Spinal cord (tissue), 10 donors: Measurements from ENCODE around the gene EIF4ENIF1. TPM values are rescaled to one million over a fixed set of nuclear protein-coding genes. Genes with fewer than 3 reads are reported as not detected.

Experiments
- DNase-seq, 6 donors: peaks; one replicate each; pipeline versions ENCODE4 v3.0.0 to v3.0.0-alpha.2; 2013 to 2015; ENCODE audit warnings: low spot score in 6 of 6, low read depth in 4 of 6
- H3K27ac ChIP-seq: one replicate; pipeline ENCODE4 v1.5.1; 2013; ENCODE audit warnings: low read depth, low read length, control low read depth
- H3K27me3 ChIP-seq: one replicate; pipeline ENCODE4 v1.6.1; 2013; ENCODE audit warnings: low read length; ENCODE audit not compliant: control insufficient read depth, insufficient read depth
- H3K36me3 ChIP-seq: one replicate; pipeline ENCODE4 v1.6.1; 2013; ENCODE audit warnings: low read length; ENCODE audit not compliant: control insufficient read depth, insufficient read depth
- H3K4me1 ChIP-seq: one replicate; pipeline ENCODE4 v1.6.1; 2013; ENCODE audit warnings: low read length; ENCODE audit not compliant: control insufficient read depth, insufficient read depth
- H3K4me3 ChIP-seq: one replicate; pipeline ENCODE4 v1.5.1; 2013; ENCODE audit warnings: low read depth, low read length, control low read depth
- H3K9me3 ChIP-seq: one replicate; pipeline ENCODE4 v1.6.1; 2013; ENCODE audit warnings: low read length; ENCODE audit not compliant: control insufficient read depth, insufficient read depth
- WGBS: methylation state at CpG from one replicate; pipeline ENCODE4 v1.1.5; 2013; ENCODE audit warnings: missing lambda C conversion rate; ENCODE audit not compliant: insufficient coverage; 5-methylcytosine and 5-hydroxymethylcytosine counted together
- polyA plus RNA-seq, 2 donors: library from polyadenylated mRNA; unstranded; fragments of 120-200 nt; gene quantifications; one replicate each; pipeline ENCODE4 v1.2.1, GENCODE V29; 2013; ENCODE audit not compliant: insufficient read length in 2 of 2
- total RNA-seq, 2 donors: library from RNA; depleted of rRNA in 1 of 2; stranded (reverse); fragments of 120-200 nt in 1 of 2; fragments of >200 nt in 1 of 2; gene quantifications; one replicate each; pipeline versions ENCODE4 v1.2.3 to v1.2.4, GENCODE V29; 2013 to 2014
- donor health status: healthy.

Gene EIF4ENIF1
- total and polyA plus RNA-seq, 4 donors: 15.1 to 52.7 (median 31.8) TPM

DNA sequence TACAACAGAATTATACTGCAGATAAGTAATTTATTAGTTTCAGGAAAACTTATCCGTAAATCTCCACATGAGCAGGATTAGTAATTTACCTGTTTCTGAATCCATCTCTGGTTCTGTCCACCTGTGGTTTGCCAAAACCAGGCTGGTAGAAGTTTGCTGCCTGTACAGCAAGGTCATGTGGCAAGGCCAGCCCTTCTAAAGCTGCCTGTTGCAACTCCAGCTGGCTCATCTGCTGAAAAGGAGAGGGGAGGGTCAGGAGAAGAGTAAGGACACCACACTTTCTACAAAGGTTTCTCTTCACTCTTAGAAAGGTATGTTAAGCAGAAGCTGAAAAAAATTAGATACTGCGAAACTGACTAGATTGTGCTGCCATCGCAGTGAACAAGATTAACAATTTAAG, 42.3 kb downstream of the EIF4ENIF1 start:
- H3K36me3 ChIP-seq: peaks cover 53% of the 10 kb centered on the region
- no peaks in the 10 kb centered on the region for H3K9me3 ChIP-seq
- H3K4me3 ChIP-seq: no peak overlapping the region
- H3K27me3 ChIP-seq: no peaks in the 10 kb centered on the region
- no peak for DNase-seq
- 95% methylated on average over 3 of the region's 3 CpGs for whole genome bisulfite sequencing
- no peak overlapping the region for H3K27ac ChIP-seq
- no peaks in the 10 kb centered on the region for H3K4me1 ChIP-seq

DNA sequence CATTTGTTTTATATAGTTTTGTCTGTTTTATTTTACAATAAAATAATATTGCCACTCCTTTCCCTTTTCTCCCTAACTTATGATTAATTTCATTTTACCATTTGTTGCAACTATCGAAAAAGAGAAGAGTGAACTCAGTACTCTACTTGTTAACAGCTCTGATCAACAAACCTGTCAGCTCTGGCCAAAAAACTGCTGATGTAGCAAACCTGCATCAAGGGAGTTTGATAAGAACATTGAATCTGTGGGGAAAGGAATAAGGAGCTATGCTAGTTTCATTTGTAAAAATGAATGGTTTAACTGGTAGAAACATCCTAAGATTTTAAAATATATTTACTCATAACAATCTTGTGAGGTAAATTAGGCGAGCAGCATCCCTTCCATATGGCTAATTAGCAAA, 42.9 kb downstream of the EIF4ENIF1 start:
- DNase-seq: no peak
- Histone ChIP-seq H3K27ac (no peak overlapping the region), H3K4me3 (no peak overlapping the region), H3K9me3 (no peaks in the 10 kb centered on the region), H3K4me1 (no peaks in the 10 kb centered on the region), H3K27me3 (no peaks in the 10 kb centered on the region), H3K36me3 (peaks cover 57% of the 10 kb centered on the region)
- 100% methylated on average over 1 of the region's 2 CpGs for WGBS

DNA sequence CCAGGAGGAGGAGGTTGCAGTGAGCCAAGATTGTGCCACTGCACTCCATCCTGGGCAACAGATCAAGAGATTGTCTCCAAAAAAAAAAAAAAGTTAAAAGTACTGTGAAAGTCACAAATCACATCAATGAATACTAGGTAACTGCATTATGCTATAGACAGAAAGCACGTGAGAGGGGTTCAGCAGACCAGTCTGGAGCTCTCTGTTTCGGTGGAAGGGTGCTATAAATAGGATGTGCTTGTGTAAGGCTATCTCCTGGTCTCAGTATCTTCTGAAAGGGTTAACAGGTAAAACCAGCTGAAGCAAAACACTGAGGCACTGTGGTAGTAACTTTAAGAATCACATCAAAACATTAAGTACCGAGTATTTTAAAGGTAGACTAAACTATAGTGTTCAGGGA, 43.4 kb downstream of the EIF4ENIF1 start:
- peaks cover 62% of the 10 kb centered on the region for H3K36me3 ChIP-seq
- no peak overlapping the region for H3K27ac ChIP-seq
- WGBS: 100% methylated on average over 1 of the region's 3 CpGs
- H3K4me3 ChIP-seq: no peak overlapping the region
- DNase-seq: no peak
- H3K4me1 ChIP-seq: no peaks in the 10 kb centered on the region
- H3K27me3 ChIP-seq: no peaks in the 10 kb centered on the region
- H3K9me3 ChIP-seq: no peaks in the 10 kb centered on the region

DNA sequence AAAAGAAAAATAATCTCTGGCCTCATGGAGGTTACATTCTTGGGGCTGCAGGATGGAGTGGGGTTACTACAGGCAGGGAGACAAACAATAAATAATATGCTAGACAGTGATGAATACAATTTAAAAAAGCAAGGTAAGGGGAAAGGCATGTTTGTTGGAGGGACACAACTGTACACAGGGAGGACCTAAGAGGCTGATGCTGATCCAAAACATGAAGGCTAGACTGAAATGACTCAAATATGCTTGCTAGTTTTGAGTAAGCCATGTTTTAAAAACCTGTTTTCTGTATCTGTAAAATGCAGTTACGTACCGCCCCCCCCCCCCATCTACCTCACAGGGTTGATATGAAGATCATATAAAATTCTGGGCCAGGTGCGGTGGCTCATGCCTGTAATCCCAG, 44.0 kb downstream of the EIF4ENIF1 start:
- no CpG with 5 or more reads among the region's 3 CpGs for whole genome bisulfite sequencing
- H3K4me1 ChIP-seq: no peaks in the 10 kb centered on the region
- peaks cover 66% of the 10 kb centered on the region for H3K36me3 ChIP-seq
- H3K4me3 ChIP-seq: no peak overlapping the region
- H3K27ac ChIP-seq: no peak overlapping the region
- no peaks in the 10 kb centered on the region for H3K9me3 ChIP-seq
- H3K27me3 ChIP-seq: no peaks in the 10 kb centered on the region
- no peak for DNase-seq

DNA sequence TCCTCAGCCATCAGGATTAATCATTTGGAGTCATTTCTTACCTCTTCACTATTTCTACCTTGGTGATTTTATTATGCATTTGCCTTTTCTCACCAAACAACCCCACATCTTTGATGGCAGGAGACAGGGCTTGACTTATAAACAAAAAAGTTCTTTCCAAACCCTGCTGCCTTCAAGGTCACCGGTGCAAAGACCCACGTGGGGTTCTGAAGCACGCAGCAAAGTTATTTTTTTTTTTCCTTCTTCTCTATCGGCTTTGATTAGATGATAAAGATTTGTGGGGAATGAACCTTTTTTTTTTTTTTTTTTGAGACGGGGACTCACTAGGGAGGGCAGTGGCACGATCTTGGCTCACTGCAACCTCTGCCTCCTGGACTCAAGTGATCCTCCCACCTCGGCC, 46.1 kb downstream of the EIF4ENIF1 start:
- H3K4me3 ChIP-seq: no peak overlapping the region
- DNase-seq: no peak
- no peaks in the 10 kb centered on the region for H3K27me3 ChIP-seq
- no peaks in the 10 kb centered on the region for H3K9me3 ChIP-seq
- 100% methylated on average over 1 of the region's 7 CpGs for WGBS
- peaks cover 74% of the 10 kb centered on the region for H3K36me3 ChIP-seq
- no peak overlapping the region for H3K27ac ChIP-seq
- no peaks in the 10 kb centered on the region for H3K4me1 ChIP-seq

DNA sequence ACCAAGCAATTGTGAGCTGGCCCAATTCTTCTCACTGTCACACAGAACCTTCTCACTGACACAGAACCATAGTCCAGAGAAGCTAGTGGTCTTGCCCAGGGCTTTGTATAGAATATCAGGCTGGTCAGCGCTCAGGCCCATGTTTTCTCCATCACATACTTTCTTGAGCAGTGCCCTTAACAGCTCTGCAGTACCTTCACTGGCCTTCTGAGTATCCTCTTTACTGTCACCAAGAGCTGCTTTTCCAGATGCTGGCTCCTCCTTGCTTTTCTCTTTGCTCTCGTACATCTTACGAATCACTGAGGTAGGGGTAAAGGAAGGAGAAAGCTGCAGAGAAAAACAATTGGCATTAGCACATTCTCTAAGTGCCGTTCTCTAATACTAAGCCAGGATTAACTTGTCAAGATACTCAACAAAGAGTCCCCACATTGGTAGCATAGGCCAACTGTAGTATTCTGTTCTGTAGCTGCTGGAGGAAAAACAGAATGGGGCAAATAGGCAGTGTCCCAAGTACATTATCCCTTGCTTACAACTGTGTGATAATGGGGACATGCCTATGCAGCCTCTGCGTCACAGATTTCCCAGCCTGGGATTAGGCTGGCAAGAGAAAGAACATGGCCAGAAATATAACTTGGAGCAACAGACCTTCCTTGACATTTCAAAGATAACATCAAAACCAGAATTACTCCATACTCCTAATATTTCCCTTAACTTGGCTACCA, 46.7 kb downstream of the EIF4ENIF1 start:
- Histone ChIP-seq H3K36me3 (peaks cover 71% of the 10 kb centered on the region), H3K27me3 (no peaks in the 10 kb centered on the region), H3K4me3 (no peak overlapping the region), H3K27ac (no peak overlapping the region), H3K4me1 (no peaks in the 10 kb centered on the region), H3K9me3 (no peaks in the 10 kb centered on the region)
- no peak for DNase-seq
- 100% methylated on average over 2 of the region's 5 CpGs for WGBS

DNA sequence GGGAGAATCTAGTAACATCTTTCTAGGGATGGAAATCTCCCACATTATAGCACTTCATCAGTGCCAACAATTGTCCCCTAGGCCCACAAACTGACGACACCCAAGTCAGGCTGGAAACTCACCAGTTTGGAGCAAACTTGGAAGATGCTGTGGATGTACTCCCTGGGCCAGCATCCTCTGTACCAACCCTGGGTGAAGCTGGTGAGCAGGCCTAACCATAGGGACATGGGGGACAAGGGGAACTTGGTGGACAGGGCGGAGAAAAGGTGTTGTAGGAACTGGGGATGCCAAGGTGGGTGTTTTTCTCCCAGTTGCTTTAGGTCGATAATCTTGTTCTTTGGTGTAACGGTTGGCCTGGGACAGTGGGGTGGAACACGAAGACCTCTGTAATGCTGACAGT, 48.0 kb downstream of the EIF4ENIF1 start:
- WGBS: 96% methylated on average over 3 of the region's 5 CpGs
- Histone ChIP-seq H3K36me3 (peaks cover 70% of the 10 kb centered on the region), H3K9me3 (no peaks in the 10 kb centered on the region), H3K4me3 (no peak overlapping the region), H3K4me1 (no peaks in the 10 kb centered on the region), H3K27me3 (no peaks in the 10 kb centered on the region), H3K27ac (no peak overlapping the region)
- no peak for DNase-seq

DNA sequence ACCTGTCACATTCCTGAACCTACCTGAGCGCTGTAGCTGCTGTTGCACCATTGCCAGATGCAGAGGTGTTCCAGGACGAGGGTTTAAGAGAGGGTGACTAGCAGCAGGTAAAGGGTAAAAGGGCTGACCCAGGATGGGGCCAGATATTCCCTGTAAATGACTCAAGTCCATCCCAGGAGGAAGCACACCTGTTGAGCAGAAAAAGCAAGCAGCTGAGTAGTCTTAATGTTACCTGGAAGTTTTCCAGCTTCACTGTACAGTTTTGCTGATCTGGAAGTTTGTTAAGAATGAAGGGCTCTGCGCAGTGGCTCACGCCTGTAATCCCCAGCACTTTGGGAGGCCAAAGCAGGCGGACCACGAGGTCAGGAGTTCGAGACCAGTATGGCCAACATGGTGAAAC, 49.0 kb downstream of the EIF4ENIF1 start:
- H3K4me1 ChIP-seq: no peaks in the 10 kb centered on the region
- H3K27ac ChIP-seq: no peak overlapping the region
- no peak overlapping the region for H3K4me3 ChIP-seq
- no peaks in the 10 kb centered on the region for H3K27me3 ChIP-seq
- 95% methylated on average over 4 of the region's 7 CpGs for WGBS
- peaks cover 71% of the 10 kb centered on the region for H3K36me3 ChIP-seq
- no peak for DNase-seq
- no peaks in the 10 kb centered on the region for H3K9me3 ChIP-seq

DNA sequence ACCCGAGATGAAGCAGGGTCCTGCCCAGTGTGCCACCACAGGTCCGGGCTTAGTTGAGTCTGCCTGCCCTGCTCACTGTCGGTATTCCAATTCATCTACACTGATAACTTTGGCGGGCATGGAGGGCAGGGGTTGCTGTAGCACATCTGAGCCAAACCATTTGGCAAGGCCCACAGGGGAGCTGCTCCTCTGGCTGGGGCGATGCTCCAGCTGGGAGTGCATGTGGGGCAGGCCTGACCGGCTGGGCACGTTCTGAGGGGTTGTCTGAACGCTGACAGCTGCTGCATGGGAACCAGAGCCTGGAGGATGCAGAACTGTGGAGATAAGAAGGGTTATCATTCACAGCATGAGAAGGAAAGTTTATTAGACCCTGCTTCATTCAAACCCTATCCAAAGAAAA, 49.8 kb downstream of the EIF4ENIF1 start:
- H3K4me3 ChIP-seq: no peak overlapping the region
- no peaks in the 10 kb centered on the region for H3K27me3 ChIP-seq
- WGBS: 83% methylated on average over 5 of the region's 8 CpGs
- peaks cover 72% of the 10 kb centered on the region for H3K36me3 ChIP-seq
- DNase-seq: no peak
- no peaks in the 10 kb centered on the region for H3K4me1 ChIP-seq
- H3K9me3 ChIP-seq: no peaks in the 10 kb centered on the region
- H3K27ac ChIP-seq: no peak overlapping the region

DNA sequence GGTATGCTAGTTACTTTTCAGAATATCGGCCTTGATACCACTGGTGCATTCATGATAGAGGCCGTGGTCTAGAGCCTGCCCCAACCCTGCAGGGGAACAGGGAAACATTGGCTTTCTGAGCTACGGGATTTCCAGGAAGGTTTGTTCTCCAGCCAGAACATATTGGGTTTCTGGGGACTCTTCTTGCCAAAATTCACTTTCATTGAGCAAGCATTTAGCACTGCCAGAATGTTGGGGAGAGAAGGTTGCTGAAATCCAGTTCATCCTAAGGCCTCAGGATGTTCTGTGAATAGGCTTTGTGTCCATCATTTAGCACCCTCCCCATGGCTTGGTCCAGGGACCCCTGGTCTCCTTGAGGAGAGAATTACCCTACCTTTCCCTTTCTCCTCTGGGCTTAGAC, 53.5 kb downstream of the EIF4ENIF1 start:
- H3K36me3 ChIP-seq: peaks cover 69% of the 10 kb centered on the region
- H3K27ac ChIP-seq: no peak overlapping the region
- 94% methylated on average over 3 of the region's 3 CpGs for WGBS
- peak in 1 of 6 donors; percentile 38 for DNase-seq
- H3K27me3 ChIP-seq: no peaks in the 10 kb centered on the region
- H3K4me1 ChIP-seq: no peaks in the 10 kb centered on the region
- no peak overlapping the region for H3K4me3 ChIP-seq
- no peaks in the 10 kb centered on the region for H3K9me3 ChIP-seq
